ENCODE measurements around the gene UNC45B. TPM values are rescaled to one million over a fixed set of nuclear protein-coding genes. Genes with fewer than 3 reads are reported as not detected.
"Not testable (repeated sequence)": the region's sequence is repeated elsewhere in the genome, so short reads cannot be mapped to it uniquely, and the experiment has no call there.

Gene UNC45B
- polyA plus RNA-seq, 1 donor (not counting 4 experiments of a cell fraction or from before 2014, with no cell fraction given) = 0.03 TPM

DNA sequence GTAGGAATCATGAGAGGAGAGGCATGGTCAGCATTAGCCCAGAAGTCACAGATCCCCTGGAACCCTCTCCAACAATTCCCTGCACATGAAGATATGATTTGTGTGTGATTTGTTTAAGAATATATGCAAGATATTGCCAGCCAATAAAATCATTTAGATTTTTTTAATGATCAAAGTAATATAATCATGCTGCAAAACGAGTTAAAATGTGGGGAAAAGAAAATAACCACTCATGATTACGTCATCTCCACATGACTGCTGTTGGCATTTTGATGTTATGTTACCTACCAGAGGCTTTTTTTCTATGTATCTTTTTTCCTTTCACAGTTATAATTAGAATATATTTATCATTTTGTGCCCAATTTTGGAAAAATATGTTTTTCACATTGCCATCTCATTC is 24.2 kb downstream of the UNC45B start:
- TF ChIP-seq, protein P1, sequence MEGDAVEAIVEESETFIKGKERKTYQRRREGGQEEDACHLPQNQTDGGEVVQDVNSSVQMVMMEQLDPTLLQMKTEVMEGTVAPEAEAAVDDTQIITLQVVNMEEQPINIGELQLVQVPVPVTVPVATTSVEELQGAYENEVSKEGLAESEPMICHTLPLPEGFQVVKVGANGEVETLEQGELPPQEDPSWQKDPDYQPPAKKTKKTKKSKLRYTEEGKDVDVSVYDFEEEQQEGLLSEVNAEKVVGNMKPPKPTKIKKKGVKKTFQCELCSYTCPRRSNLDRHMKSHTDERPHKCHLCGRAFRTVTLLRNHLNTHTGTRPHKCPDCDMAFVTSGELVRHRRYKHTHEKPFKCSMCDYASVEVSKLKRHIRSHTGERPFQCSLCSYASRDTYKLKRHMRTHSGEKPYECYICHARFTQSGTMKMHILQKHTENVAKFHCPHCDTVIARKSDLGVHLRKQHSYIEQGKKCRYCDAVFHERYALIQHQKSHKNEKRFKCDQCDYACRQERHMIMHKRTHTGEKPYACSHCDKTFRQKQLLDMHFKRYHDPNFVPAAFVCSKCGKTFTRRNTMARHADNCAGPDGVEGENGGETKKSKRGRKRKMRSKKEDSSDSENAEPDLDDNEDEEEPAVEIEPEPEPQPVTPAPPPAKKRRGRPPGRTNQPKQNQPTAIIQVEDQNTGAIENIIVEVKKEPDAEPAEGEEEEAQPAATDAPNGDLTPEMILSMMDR (optimal IDR thresholded peaks at IDR 0.05 in 1 of 3, IDR thresholded peaks at IDR 0.05 in 1 of 3, conservative IDR thresholded peaks at IDR 0.05 in 1 of 3; ENCODE audit: extremely low read depth in 1 of 3, insufficient read depth in 2 of 3, low read length in 3 of 3) = no peak
- no peak for TF ChIP-seq EZH2 (IDR thresholded peaks at IDR 0.05; ENCODE audit: low read length)
- FAIRE-seq = no peak
- H2AFZ ChIP-seq (ENCODE audit: control insufficient read depth, low read length) = no peak overlapping the region

DNA sequence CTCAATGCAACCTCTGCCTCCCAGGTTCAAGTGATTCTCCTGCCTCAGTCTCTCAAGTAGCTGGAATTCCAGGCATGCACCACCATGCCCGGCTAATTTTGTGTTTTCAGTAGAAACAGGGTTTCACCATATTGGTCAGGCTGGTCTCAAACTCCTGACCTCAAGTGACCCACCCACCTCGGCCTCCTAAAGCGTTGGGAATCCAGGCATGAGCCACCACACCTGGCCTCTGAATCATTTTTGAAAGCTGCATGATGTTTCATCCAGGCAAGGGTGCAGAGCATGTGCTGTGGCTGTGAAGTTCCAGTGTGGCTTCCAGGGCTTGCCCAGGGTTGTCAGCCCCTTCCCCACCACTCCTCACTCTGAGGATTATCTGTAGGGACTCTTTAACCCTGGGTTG is 24.7 kb downstream of the UNC45B start:
- H3K4me2 ChIP-seq (ENCODE audit: control insufficient read depth, extremely low read depth, insufficient read depth, low read depth, low read length); DNase-seq (ENCODE audit: low read depth, low spot score); H4K20me1 ChIP-seq (ENCODE audit: control insufficient read depth, extremely low read depth, insufficient read depth, low read length); H3K9me3 ChIP-seq (ENCODE audit: control insufficient read depth, low read depth, low read length); dilution Hi-C loops (cut with MboI; ENCODE audit: extremely low pct_ligation_motif_present, low sequenced_read_pairs); H3K4me3 ChIP-seq (ENCODE audit: control insufficient read depth in 2 of 3, extremely low read depth in 1 of 3, insufficient read depth in 2 of 3, low read depth in 1 of 3, low read length in 3 of 3); H3K27me3 ChIP-seq (ENCODE audit: control insufficient read depth, extremely low read depth, insufficient read depth, low read length); H3K27ac ChIP-seq (ENCODE audit: control insufficient read depth, insufficient read depth, low read length); H2AFZ ChIP-seq (ENCODE audit: control insufficient read depth, low read length); H3K4me1 ChIP-seq (ENCODE audit: control insufficient read depth, extremely low read depth, insufficient read depth, low read length); H3K79me2 ChIP-seq (ENCODE audit: control insufficient read depth, insufficient read depth, low read length); H3K9me1 ChIP-seq (ENCODE audit: control insufficient read depth, extremely low read depth, insufficient read depth, low read length); H3K36me3 ChIP-seq (ENCODE audit: control insufficient read depth in 2 of 2, extremely low read depth in 1 of 2, insufficient read depth in 2 of 2, low read length in 2 of 2); H3K9ac ChIP-seq (ENCODE audit: control insufficient read depth, extremely low read depth, insufficient read depth, low read length); FAIRE-seq: not testable (repeated sequence)

More for the DNA sequence above, 24.2 kb downstream of the UNC45B start:
- Histone ChIP-seq H3K9me3 (ENCODE audit: control insufficient read depth, low read depth, low read length) (no peaks in the 10 kb centered on the region), H3K9me1 (ENCODE audit: control insufficient read depth, extremely low read depth, insufficient read depth, low read length) (no peaks in the 10 kb centered on the region), H3K79me2 (ENCODE audit: control insufficient read depth, insufficient read depth, low read length) (no peaks in the 10 kb centered on the region), H3K36me3 (ENCODE audit: control insufficient read depth in 2 of 2, extremely low read depth in 1 of 2, insufficient read depth in 2 of 2, low read length in 2 of 2) (no peaks in the 10 kb centered on the region), H3K9ac (ENCODE audit: control insufficient read depth, extremely low read depth, insufficient read depth, low read length) (no peak overlapping the region), H3K4me1 (ENCODE audit: control insufficient read depth, extremely low read depth, insufficient read depth, low read length) (peaks cover 8% of the 10 kb centered on the region), H3K4me3 (ENCODE audit: control insufficient read depth in 2 of 3, extremely low read depth in 1 of 3, insufficient read depth in 2 of 3, low read depth in 1 of 3, low read length in 3 of 3) (no peak overlapping the region), H3K4me2 (ENCODE audit: control insufficient read depth, extremely low read depth, insufficient read depth, low read depth, low read length) (no peak overlapping the region), H4K20me1 (ENCODE audit: control insufficient read depth, extremely low read depth, insufficient read depth, low read length) (no peaks in the 10 kb centered on the region), H3K27me3 (ENCODE audit: control insufficient read depth, extremely low read depth, insufficient read depth, low read length) (peaks cover 4% of the 10 kb centered on the region), H3K27ac (ENCODE audit: control insufficient read depth, insufficient read depth, low read length) (no peak overlapping the region)
- dilution Hi-C loops (cut with MboI; ENCODE audit: extremely low pct_ligation_motif_present, low sequenced_read_pairs) = no loop called here
- DNase-seq (ENCODE audit: low read depth, low spot score) = no peak

DNA sequence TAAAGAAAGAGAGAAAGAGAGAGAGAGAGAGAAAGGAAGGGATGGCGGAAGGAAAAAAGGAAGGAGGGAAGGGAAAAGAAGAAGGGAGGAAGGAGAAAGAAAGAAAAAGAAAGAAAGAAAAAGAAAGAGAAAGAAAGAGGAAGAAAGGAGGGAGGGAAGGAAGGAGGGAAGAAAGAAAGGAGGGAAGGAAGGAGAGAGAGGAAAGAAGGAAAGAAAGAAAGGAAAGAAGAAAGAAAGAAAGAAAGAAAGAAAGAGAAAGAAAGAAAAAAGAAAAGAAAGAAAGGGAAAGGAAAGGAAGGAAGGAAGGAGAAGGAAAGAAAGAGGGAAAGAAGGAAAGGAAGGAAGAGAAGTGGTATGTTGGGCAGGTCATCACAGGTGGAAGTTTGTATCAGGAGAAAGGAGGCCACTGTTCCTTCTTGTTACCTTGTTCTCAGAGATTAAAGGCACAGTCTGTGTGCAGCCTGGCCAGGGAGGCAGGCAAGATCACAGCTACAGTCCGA is 27.3 kb downstream of the UNC45B start:
- Histone ChIP-seq H3K9me3 (ENCODE audit: control insufficient read depth, low read depth, low read length) (no peaks in the 10 kb centered on the region), H3K9me1 (ENCODE audit: control insufficient read depth, extremely low read depth, insufficient read depth, low read length) (no peaks in the 10 kb centered on the region), H2AFZ (ENCODE audit: control insufficient read depth, low read length) (no peak overlapping the region), H4K20me1 (ENCODE audit: control insufficient read depth, extremely low read depth, insufficient read depth, low read length) (no peaks in the 10 kb centered on the region), H3K27me3 (ENCODE audit: control insufficient read depth, extremely low read depth, insufficient read depth, low read length) (peaks cover 4% of the 10 kb centered on the region), H3K4me1 (ENCODE audit: control insufficient read depth, extremely low read depth, insufficient read depth, low read length) (no peaks in the 10 kb centered on the region), H3K27ac (ENCODE audit: control insufficient read depth, insufficient read depth, low read length) (no peak overlapping the region), H3K4me3 (ENCODE audit: control insufficient read depth in 2 of 3, extremely low read depth in 1 of 3, insufficient read depth in 2 of 3, low read depth in 1 of 3, low read length in 3 of 3) (no peak overlapping the region), H3K36me3 (ENCODE audit: control insufficient read depth in 2 of 2, extremely low read depth in 1 of 2, insufficient read depth in 2 of 2, low read length in 2 of 2) (no peaks in the 10 kb centered on the region), H3K79me2 (ENCODE audit: control insufficient read depth, insufficient read depth, low read length) (no peaks in the 10 kb centered on the region), H3K4me2 (ENCODE audit: control insufficient read depth, extremely low read depth, insufficient read depth, low read depth, low read length) (no peak overlapping the region), H3K9ac (ENCODE audit: control insufficient read depth, extremely low read depth, insufficient read depth, low read length) (no peak overlapping the region)
- no peak for TF ChIP-seq EZH2 (IDR thresholded peaks at IDR 0.05; ENCODE audit: low read length)
- TF ChIP-seq, protein P1 (optimal IDR thresholded peaks at IDR 0.05 in 1 of 3, IDR thresholded peaks at IDR 0.05 in 1 of 3, conservative IDR thresholded peaks at IDR 0.05 in 1 of 3; ENCODE audit: extremely low read depth in 1 of 3, insufficient read depth in 2 of 3, low read length in 3 of 3) = no peak
- dilution Hi-C loops (cut with MboI; ENCODE audit: extremely low pct_ligation_motif_present, low sequenced_read_pairs) = no loop called here
- DNase-seq (ENCODE audit: low read depth, low spot score) (no peak), FAIRE-seq (no peak)
